HG03025 (cell line): ENCODE measurements around the gene DKK3.

Experiments used
- ATAC-seq: cut with Tn5 transposase; IDR thresholded peaks from one replicate; pipeline ENCODE4 v1.9.1; 2021; ENCODE audit warnings: mild to moderate bottlenecking, moderate library complexity; ENCODE audit not compliant: unreplicated experiment, low FRiP score

The DKK3 gene

GRCh38 chr11:11971906-11972547 is 36.4 kb downstream of the DKK3 start:
- no peak for ATAC-seq

GRCh38 chr11:11970556-11970955 is 37.9 kb downstream of the DKK3 start:
- no peak for ATAC-seq

- no peak for ATAC-seq
Measured at GRCh38 chr11:11969380-11970215, 38.8 kb downstream of the DKK3 start.

GRCh38 chr11:11968511-11969280 is 39.7 kb downstream of the DKK3 start:
- no peak for ATAC-seq

GRCh38 chr11:11967669-11968510 is 40.5 kb downstream of the DKK3 start:
- ATAC-seq = no peak

GRCh38 chr11:11966826-11967668 is 41.4 kb downstream of the DKK3 start:
- peak; percentile 69 for ATAC-seq

GRCh38 chr11:11966354-11966741 is 42.1 kb downstream of the DKK3 start:
- ATAC-seq = no peak

- ATAC-seq = no peak
Measured at GRCh38 chr11:11965656-11966353, 42.6 kb downstream of the DKK3 start.

- no peak for ATAC-seq
Measured at GRCh38 chr11:11965192-11965591, 43.2 kb downstream of the DKK3 start.

GRCh38 chr11:11964774-11965150 is 43.7 kb downstream of the DKK3 start:
- ATAC-seq = no peak

- ATAC-seq = no peak
Measured at GRCh38 chr11:11963842-11964773, 44.3 kb downstream of the DKK3 start.

GRCh38 chr11:11963067-11963466 is 45.4 kb downstream of the DKK3 start:
- ATAC-seq = no peak

- ATAC-seq = no peak
Measured at GRCh38 chr11:11961399-11962028, 46.9 kb downstream of the DKK3 start.

GRCh38 chr11:11960687-11961086 is 47.7 kb downstream of the DKK3 start:
- no peak for ATAC-seq

GRCh38 chr11:11959601-11960000 is 48.8 kb downstream of the DKK3 start:
- no peak for ATAC-seq

GRCh38 chr11:11958403-11959231 is 49.8 kb downstream of the DKK3 start:
- no peak for ATAC-seq

- ATAC-seq = no peak
Measured at GRCh38 chr11:11956006-11956405, 52.4 kb downstream of the DKK3 start.
